HG02623 (cell line): ENCODE measurements around the gene AKNAD1.

Experiments used
- ATAC-seq: cut with Tn5 transposase; IDR thresholded peaks from one replicate; pipeline ENCODE4 v1.9.1; 2021; ENCODE audit warnings: moderate library complexity; ENCODE audit not compliant: unreplicated experiment

The AKNAD1 gene

GRCh38 chr1:108830119-108831008, 26.5 kb downstream of the AKNAD1 start:
- no peak for ATAC-seq

GRCh38 chr1:108829498-108829916, 27.4 kb downstream of the AKNAD1 start:
- ATAC-seq: no peak

GRCh38 chr1:108828074-108828961, 28.6 kb downstream of the AKNAD1 start:
- no peak for ATAC-seq

DNA sequence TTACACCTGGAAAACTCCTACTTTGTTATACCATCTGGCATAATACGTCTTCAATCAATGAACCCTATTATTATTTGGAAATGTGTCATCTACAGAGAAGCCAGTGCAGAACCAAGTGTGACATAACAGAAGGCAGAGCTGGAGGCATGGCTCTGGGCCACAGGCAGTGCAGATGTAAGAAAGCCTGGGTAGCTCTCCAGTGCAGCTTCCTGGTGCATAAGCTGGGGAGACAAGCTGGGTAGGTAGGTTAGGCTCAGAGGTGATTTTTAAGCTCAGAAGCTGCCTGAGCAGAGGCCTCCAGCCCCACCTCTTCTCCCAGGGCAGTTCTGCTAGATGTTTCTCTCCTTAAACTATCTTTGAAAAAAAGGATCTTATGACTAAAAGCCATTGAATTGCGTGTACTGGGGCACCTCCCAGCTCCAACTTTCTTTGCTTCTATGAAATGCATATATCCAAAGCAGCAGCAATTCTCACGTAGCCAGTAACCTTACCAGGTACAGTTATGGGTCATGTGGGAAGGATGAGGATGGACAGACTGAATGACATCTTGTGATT, 30.7 kb downstream of the AKNAD1 start:
- no peak for ATAC-seq

- ATAC-seq: no peak
Measured at GRCh38 chr1:108824051-108824450, 32.8 kb downstream of the AKNAD1 start.

GRCh38 chr1:108823632-108824031, 33.3 kb downstream of the AKNAD1 start:
- ATAC-seq: no peak

DNA sequence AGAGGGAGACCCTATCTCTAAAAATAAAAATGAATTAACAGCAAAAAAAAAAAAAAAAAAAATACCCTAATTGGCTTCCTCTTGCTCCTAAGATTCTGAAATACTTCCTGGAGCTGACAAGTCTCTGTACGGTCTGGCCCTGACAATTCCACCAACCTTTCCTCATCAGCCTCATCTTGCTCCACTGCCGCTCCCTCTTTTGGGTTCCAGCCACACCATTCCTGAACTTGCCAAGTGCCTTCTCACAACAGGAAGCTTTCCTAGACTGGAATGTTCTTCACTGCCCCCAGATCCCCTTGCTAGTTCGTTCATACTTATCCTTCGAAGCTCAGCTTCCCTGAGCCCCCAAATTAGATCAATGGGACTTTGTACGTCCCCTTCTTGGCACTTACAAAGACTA, 37.0 kb downstream of the AKNAD1 start:
- ATAC-seq: no peak

DNA sequence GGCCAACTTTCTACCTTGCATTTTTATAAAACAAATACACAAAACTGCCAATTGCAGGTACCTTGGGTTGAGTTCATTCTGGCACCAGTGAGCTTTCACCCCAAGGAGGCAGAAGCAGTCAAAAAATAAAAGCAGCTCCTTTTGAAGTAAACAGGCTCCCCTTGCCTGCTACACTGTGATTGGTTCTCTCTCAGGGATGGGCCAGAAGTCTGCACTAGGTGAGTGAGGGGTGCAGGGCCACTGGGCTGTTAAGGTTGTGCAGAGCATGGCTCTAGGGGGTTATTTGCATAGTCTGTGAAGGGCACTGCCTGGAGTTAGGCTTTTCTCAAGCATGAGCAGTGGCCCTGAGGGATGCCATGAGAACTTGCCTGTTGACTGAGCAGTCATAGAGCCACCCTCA, 39.1 kb downstream of the AKNAD1 start:
- ATAC-seq: no peak

DNA sequence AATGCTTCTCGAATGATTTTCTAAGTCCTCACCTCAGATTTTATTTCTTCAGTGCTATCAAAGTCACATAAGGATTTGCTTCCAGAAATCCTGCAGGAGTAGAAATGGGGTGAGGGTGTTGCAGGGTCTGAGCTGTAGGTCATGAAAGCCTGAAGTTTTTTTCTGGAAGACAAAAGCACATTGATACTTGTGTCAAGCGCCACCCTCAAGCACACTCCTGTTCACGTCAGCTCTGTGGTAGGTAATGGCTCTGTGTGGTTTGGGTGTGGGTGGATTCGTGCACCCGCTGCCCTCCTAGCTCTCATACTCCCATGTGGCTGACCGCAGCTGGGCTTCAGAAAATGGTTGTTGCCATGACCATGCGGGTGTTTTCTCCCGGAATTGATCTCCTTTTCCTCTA, 39.9 kb downstream of the AKNAD1 start:
- no peak for ATAC-seq

DNA sequence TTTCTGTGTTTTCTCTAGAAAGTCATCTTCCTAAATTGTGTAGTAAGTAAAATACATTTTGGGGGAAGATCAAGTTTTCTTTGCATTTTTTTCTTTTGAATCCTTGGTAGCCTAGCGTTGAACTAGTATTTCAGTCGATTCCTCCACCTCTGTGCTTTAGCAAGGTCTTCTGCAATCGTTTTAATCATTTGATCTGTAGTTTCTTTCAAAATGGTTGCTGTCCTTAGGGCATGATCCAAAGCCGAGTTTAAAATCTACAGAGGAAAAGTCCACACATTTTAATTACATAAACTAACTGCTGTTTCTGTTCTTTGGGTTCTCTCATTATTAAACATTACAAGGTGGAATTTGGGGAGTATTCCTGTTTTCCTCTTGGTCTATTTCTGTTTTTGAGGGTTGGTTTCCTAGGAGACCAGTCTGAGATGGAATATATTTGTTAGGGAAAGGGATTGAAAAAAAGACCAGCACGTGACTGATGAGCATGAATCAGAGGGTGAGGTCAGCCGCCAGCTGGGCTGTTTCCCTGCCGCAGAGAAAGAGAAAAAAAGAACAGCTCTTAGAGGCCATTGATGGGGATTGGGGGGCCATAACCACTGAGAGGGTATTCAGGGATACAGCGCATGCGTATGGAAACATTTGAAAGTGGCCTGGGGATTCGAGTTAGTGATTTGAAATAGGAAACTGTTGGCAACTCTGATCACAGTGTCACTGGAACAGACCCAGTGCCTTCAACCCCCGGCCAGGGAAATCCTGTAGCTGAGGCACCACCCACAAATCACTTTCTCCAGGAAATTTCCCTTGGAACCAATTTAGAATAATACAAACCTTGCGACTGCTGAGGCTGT, 40.6 kb downstream of the AKNAD1 start:
- ATAC-seq: no peak

GRCh38 chr1:108815566-108815965, 41.3 kb downstream of the AKNAD1 start:
- no peak for ATAC-seq

GRCh38 chr1:108814343-108815125, 42.4 kb downstream of the AKNAD1 start:
- no peak for ATAC-seq

DNA sequence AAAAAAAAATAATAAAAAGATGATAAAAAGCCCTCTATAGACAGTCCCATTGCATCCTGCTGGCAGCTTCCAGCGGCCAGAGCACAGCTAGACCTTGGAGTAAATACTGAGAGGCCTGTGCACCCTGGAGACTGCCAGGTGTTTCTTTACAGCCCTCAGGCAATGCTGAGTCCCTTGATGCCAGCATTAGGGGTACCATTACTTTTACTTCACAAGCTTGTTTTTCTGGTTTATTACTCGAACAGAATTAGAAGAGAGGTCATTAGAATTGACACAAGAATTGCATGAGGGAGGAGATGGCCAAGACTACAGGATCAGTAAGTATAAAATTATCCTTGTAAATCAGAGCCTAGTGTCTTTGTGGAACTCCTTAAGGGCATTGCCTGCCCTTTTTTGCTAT, 43.6 kb downstream of the AKNAD1 start:
- ATAC-seq: no peak

DNA sequence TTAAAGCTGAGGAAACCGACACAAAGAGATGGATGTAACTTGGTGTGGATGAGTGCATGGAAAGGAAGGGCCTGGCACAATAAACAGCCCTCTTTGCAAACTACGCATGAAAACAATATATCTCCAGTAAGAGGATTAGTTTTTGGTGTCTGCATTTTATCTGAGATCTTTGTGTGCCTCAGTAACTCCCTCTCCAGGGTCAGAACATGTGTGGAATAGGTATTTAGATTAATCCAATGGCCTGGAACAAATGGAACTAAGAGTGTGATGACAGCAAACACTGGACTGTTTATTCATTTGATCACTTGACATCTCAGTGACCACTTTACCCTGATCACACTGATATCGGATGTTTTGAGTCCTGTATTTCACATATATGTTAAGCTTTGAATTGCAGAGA, 45.3 kb downstream of the AKNAD1 start:
- no peak for ATAC-seq

- no peak for ATAC-seq
Measured at GRCh38 chr1:108808438-108808837, 48.5 kb downstream of the AKNAD1 start.

GRCh38 chr1:108803548-108803947, 53.3 kb downstream of the AKNAD1 start:
- ATAC-seq: no peak

GRCh38 chr1:108801101-108801500, 55.8 kb downstream of the AKNAD1 start:
- no peak for ATAC-seq

- no peak for ATAC-seq
Measured at GRCh38 chr1:108799001-108799400, 57.9 kb downstream of the AKNAD1 start.

DNA sequence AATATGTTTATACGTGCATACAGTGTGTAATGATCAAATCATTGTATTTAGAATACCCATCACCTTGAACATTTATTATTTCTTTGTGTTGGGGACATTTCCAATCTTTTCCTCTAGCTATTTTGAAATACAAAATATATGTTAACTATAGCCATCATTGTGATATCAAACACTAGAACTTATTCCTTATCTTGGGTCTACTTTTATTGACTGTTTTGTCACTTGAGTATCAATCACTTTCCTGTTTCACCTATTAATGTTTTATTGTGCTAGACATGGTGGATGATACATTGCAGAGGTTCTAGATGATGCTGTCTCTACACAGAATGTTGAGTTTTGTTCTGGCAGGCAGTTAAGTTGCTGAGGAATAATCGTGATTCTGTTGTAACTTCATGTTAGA, 64.5 kb downstream of the AKNAD1 start:
- no peak for ATAC-seq

DNA sequence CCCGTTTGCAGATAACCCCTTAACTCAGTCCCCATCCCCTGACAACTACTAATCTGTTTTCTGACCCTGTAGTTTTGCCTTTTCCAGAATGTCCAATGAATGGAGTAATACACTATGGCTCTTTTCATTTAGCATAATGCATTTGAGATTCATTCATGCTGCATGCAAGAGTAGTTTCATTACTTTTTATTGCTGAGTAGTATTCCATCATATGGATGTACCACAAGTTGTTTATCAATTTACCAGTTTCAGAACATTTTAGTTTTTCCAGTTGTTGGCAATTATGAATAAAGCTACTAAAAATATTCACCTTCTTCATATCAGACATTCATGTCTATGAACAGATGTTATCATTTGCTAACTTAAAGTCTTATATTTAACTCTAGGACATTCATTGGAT, 65.1 kb downstream of the AKNAD1 start:
- no peak for ATAC-seq
